ENCODE results near the gene HTR3B.

- no peak for TF ChIP-seq CTCF (IDR thresholded peaks at IDR 0.05)
- no peak for TF ChIP-seq POLR2A (IDR thresholded peaks at IDR 0.05)
These were observed 23.7 kb downstream of the HTR3B start for GRCh38 chr11:113928311-113928710.
